Fibroblast of lung (primary cell): Measurements from ENCODE around the gene ADGRD2. TPM values are rescaled to one million over a fixed set of nuclear protein-coding genes. Genes with fewer than 3 reads are reported as not detected.

Source experiments
- DNase-seq, 2 donors: peaks; one replicate each; pipeline versions ENCODE4 v3.0.0 to v3.0.0-alpha.2; 2010; ENCODE audit warnings: low read depth in 2 of 2
- H2AFZ ChIP-seq: 2 replicates; pipeline ENCODE4 v1.5.1; 2012; ENCODE audit warnings: low read length, control low read depth, inconsistent platforms
- H3K27ac ChIP-seq: 2 replicates; pipeline ENCODE4 v1.5.1; 2011; ENCODE audit warnings: low read length, control low read depth; ENCODE audit not compliant: insufficient read depth
- H3K27me3 ChIP-seq: 2 replicates; pipeline ENCODE4 v1.5.1; 2011; ENCODE audit warnings: mild to moderate bottlenecking, low read length; ENCODE audit not compliant: control insufficient read depth, insufficient read depth
- H3K36me3 ChIP-seq: 2 replicates; pipeline ENCODE4 v1.5.1; 2011; ENCODE audit warnings: low read length; ENCODE audit not compliant: control insufficient read depth, insufficient read depth
- H3K4me1 ChIP-seq: 2 replicates; pipeline ENCODE4 v1.5.1; 2011; ENCODE audit warnings: low read length; ENCODE audit not compliant: control insufficient read depth, insufficient read depth; ENCODE audit errors: extremely low read depth
- H3K4me2 ChIP-seq: 2 replicates; pipeline ENCODE4 v1.5.1; 2011; ENCODE audit warnings: low read length, control low read depth; ENCODE audit not compliant: insufficient read depth; ENCODE audit errors: extremely low read depth
- H3K4me3 ChIP-seq, 4 experiments: fragments of 200-600 bp in 1 of 4; sonication (generic) in 1 of 4; replicated peaks in 1 of 4; 2 replicates each; pipeline ENCODE4 v1.5.1; 2011 to 2016; ENCODE audit warnings: low read length in 4 of 4, low read depth in 3 of 4, mild to moderate bottlenecking in 3 of 4, control low read depth in 2 of 4, inconsistent platforms in 1 of 4, mixed read lengths in 1 of 4; ENCODE audit not compliant: insufficient read depth in 1 of 4; ENCODE audit errors: control extremely low read depth in 1 of 4
- H3K79me2 ChIP-seq: 2 replicates; pipeline ENCODE4 v1.5.1; 2012; ENCODE audit warnings: mild to moderate bottlenecking, low read length, inconsistent platforms; ENCODE audit not compliant: control insufficient read depth, insufficient read depth
- H3K9ac ChIP-seq: 2 replicates; pipeline ENCODE4 v1.5.1; 2011; ENCODE audit warnings: mild to moderate bottlenecking, low read length, control low read depth; ENCODE audit not compliant: insufficient read depth
- H3K9me3 ChIP-seq: 2 replicates; pipeline ENCODE4 v1.5.1; 2012; ENCODE audit warnings: low read depth, low read length; ENCODE audit not compliant: control insufficient read depth, insufficient read depth
- H4K20me1 ChIP-seq: 2 replicates; pipeline ENCODE4 v1.5.1; 2011; ENCODE audit warnings: low read length; ENCODE audit not compliant: control insufficient read depth, insufficient read depth; ENCODE audit errors: extremely low read depth
- EZH2 ChIP-seq: IDR thresholded peaks from 2 replicates; pipeline ENCODE4 v1.5.1; 2012; ENCODE audit warnings: low read length, control low read depth, mild to moderate bottlenecking; ENCODE audit errors: missing control alignments
- polyA plus RNA-seq, 2 donors: library from polyadenylated mRNA; depleted of rRNA in 1 of 2; stranded (reverse) in 1 of 2; unstranded in 1 of 2; fragments of >200 nt; gene quantifications; 2 replicates each; pipeline ENCODE4 v1.2.1, GENCODE V29; 2011 to 2012; ENCODE audit warnings: missing spikeins in 1 of 2
- total RNA-seq: library from RNA; depleted of rRNA; stranded (reverse); fragments of >200 nt; gene quantifications from 2 replicates; pipeline ENCODE4 v1.2.1, GENCODE V29; 2014
- TF ChIP-seq, protein P1 (sequence below), 2 donors: IDR thresholded peaks in 1 of 2; conservative IDR thresholded peaks in 1 of 2; 1 replicate in 1 of 2; 2 replicates in 1 of 2; pipeline ENCODE4 v1.5.1; 2011 to 2012; ENCODE audit warnings: low read length in 2 of 2, control low read depth in 1 of 2, inconsistent platforms in 1 of 2, low read depth in 1 of 2, mild to moderate bottlenecking in 1 of 2

The ADGRD2 gene
- total and polyA plus RNA-seq, 2 donors (not counting 1 experiment from before 2014, with no cell fraction given), result not detected

DNA sequence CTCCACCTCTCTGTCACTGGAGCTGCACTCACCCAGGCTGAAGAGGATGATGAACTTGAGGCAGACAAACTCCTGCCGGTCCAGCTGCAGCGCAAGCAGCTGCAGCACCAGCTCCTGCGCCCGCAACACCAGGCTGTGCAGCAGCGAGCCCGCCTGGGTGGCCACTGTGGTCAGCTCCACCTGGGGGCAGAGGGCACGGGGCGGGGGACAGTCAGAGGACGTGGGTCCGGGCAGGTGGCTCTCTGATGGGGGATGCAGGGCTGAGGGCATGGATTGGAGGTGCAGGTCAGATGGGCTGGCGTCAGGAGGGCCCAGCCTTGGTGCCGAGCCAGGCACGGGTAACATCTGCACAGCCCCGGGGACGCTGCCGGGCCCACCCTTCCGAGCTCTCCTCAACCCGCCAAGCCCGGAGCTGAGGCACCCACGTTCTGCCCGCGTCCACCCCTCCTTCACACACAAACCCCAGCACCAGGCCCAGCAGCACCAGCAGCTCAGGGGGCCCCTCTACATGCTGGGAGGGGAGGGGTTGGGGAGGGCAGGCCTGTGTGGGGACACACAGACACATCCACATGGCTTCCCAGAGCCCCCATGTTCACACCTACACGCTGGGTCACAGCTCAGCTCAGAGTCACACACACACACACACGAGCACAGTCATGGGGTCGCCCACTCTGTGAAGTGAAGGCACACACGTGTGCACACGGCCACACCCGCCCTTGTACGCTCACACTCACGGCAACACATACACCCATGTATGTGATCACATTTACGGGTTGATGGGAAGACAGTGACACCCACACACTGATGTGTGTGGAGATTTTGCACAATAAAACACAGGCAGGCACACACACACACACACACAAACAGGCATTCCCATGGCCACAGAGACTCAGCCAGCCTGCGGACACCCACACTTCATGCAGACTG lies 41.1 kb downstream of the ADGRD2 start:
- no peak for DNase-seq
- Histone ChIP-seq H4K20me1 (no peaks in the 10 kb centered on the region), H3K9ac (no peak overlapping the region), H3K9me3 (no peaks in the 10 kb centered on the region), H3K4me3 (no peak overlapping the region), H3K4me1 (no peaks in the 10 kb centered on the region), H3K27me3 (peaks cover 23% of the 10 kb centered on the region), H3K36me3 (no peaks in the 10 kb centered on the region), H3K27ac (no peak overlapping the region), H3K79me2 (no peaks in the 10 kb centered on the region), H3K4me2 (no peak overlapping the region), H2AFZ (no peak overlapping the region)
- no peak for TF ChIP-seq EZH2
- TF ChIP-seq, protein P1, sequence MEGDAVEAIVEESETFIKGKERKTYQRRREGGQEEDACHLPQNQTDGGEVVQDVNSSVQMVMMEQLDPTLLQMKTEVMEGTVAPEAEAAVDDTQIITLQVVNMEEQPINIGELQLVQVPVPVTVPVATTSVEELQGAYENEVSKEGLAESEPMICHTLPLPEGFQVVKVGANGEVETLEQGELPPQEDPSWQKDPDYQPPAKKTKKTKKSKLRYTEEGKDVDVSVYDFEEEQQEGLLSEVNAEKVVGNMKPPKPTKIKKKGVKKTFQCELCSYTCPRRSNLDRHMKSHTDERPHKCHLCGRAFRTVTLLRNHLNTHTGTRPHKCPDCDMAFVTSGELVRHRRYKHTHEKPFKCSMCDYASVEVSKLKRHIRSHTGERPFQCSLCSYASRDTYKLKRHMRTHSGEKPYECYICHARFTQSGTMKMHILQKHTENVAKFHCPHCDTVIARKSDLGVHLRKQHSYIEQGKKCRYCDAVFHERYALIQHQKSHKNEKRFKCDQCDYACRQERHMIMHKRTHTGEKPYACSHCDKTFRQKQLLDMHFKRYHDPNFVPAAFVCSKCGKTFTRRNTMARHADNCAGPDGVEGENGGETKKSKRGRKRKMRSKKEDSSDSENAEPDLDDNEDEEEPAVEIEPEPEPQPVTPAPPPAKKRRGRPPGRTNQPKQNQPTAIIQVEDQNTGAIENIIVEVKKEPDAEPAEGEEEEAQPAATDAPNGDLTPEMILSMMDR (conservative IDR thresholded peaks at IDR 0.05 in 1 of 2, IDR thresholded peaks at IDR 0.05 in 1 of 2; ENCODE audit: low read depth in 1 of 2, low read length in 2 of 2), result no peak

DNA sequence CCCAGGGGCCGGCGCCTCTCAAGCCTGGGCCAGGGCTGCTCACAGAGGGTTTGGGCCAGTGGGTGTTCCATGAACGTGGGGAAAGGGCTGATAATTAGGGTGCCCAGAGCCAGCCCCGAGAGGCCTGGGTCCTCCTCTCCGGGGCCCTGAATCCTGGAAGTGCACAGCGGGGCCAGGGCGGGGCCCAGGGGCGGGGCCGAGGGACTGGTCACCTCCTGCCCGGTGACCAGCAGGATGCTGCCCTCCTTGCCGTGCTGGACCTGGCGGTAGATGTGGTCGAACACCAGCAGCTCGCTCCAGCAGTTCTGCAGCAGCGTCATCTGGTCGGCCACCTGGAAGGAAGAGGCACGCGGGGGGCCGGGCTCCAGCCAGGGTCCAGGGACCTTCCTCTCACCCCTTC lies 42.6 kb downstream of the ADGRD2 start:
- no peaks in the 10 kb centered on the region for H3K36me3 ChIP-seq
- H3K4me1 ChIP-seq, result no peaks in the 10 kb centered on the region
- no peaks in the 10 kb centered on the region for H3K9me3 ChIP-seq
- no peak overlapping the region for H3K27ac ChIP-seq
- TF ChIP-seq, protein P1 (conservative IDR thresholded peaks at IDR 0.05 in 1 of 2, IDR thresholded peaks at IDR 0.05 in 1 of 2; ENCODE audit: low read depth in 1 of 2, low read length in 2 of 2), result no peak
- no peak for TF ChIP-seq EZH2
- DNase-seq, result no peak
- no peak overlapping the region for H3K4me2 ChIP-seq
- no peaks in the 10 kb centered on the region for H4K20me1 ChIP-seq
- no peak overlapping the region for H3K9ac ChIP-seq
- H2AFZ ChIP-seq, result no peak overlapping the region
- H3K79me2 ChIP-seq, result no peaks in the 10 kb centered on the region
- no peak overlapping the region for H3K4me3 ChIP-seq
- peaks cover 21% of the 10 kb centered on the region for H3K27me3 ChIP-seq

DNA sequence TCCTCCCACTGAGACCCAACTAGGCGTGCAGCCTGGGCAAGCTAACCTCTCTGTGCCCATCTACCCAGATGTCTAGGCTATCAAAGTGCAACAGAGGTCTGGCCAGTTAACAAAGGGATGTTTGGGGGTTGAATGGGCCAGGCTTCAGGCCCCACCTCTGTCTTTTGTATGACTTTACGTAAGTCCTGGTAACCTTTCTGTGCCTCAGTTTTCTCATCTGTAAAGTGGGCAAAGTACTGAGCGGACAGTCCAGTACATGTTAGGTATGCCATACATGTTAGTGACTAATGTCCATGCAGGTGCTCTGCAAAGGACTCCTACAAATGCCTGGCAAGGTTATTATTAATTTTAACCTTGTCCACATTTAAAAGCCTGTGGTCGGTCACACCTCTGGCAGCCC lies 43.0 kb downstream of the ADGRD2 start:
- Histone ChIP-seq H3K4me1 (no peaks in the 10 kb centered on the region), H3K27ac (no peak overlapping the region), H3K9ac (no peak overlapping the region), H2AFZ (no peak overlapping the region), H3K36me3 (no peaks in the 10 kb centered on the region), H3K27me3 (peaks cover 18% of the 10 kb centered on the region), H3K79me2 (no peaks in the 10 kb centered on the region), H3K4me3 (no peak overlapping the region), H3K4me2 (no peak overlapping the region), H4K20me1 (no peaks in the 10 kb centered on the region), H3K9me3 (no peaks in the 10 kb centered on the region)
- no peak for DNase-seq
- TF ChIP-seq EZH2, result no peak
- TF ChIP-seq, protein P1 (conservative IDR thresholded peaks at IDR 0.05 in 1 of 2, IDR thresholded peaks at IDR 0.05 in 1 of 2; ENCODE audit: low read depth in 1 of 2, low read length in 2 of 2), result no peak
